GM23248 (cell line): ENCODE data around the gene FARP1. TPM values are rescaled to one million over a fixed set of nuclear protein-coding genes. Genes with fewer than 3 reads are reported as not detected.
"Not testable (repeated sequence)": the region's sequence is repeated elsewhere in the genome, so short reads cannot be mapped to it uniquely, and the experiment has no call there.

Experiments
- DNase-seq: peaks from one replicate; pipeline ENCODE4 v3.0.0-alpha.2; 2015
- H2AFZ ChIP-seq: fragments of 200-600 bp; sonication (generic); 2 replicates; pipeline ENCODE4 v1.6.1; 2016; ENCODE audit warnings: antibody characterized with exemption
- H3F3A ChIP-seq: fragments of 200-600 bp; sonication (generic); 2 replicates; pipeline ENCODE4 v1.6.1; 2016; ENCODE audit warnings: mild to moderate bottlenecking, antibody characterized with exemption, mixed run types; ENCODE audit not compliant: insufficient read depth
- H3K27ac ChIP-seq: fragments of 200-600 bp; sonication (generic); 2 replicates; pipeline ENCODE4 v1.5.1; 2016; ENCODE audit warnings: mild to moderate bottlenecking
- H3K27me3 ChIP-seq: fragments of 200-600 bp; sonication (generic); replicated peaks from 2 replicates; pipeline ENCODE4 v1.6.1; 2016; ENCODE audit warnings: mild to moderate bottlenecking; ENCODE audit not compliant: insufficient read depth
- H3K36me3 ChIP-seq: fragments of 200-600 bp; sonication (generic); 2 replicates; pipeline ENCODE4 v1.6.1; 2016; ENCODE audit warnings: low read depth, mild to moderate bottlenecking
- H3K4me1 ChIP-seq: fragments of 200-600 bp; sonication (generic); 2 replicates; pipeline ENCODE4 v1.6.1; 2016; ENCODE audit warnings: mild to moderate bottlenecking; ENCODE audit not compliant: insufficient read depth
- H3K4me2 ChIP-seq: fragments of 200-600 bp; sonication (generic); one replicate; pipeline ENCODE4 v1.6.1; 2016; ENCODE audit warnings: mild to moderate bottlenecking; ENCODE audit not compliant: unreplicated experiment
- H3K4me3 ChIP-seq: fragments of 200-600 bp; sonication (generic); 2 replicates; pipeline ENCODE4 v1.5.1; 2016; ENCODE audit warnings: mild to moderate bottlenecking
- H3K79me2 ChIP-seq: fragments of 200-600 bp; sonication (generic); 2 replicates; pipeline ENCODE4 v1.6.1; 2016; ENCODE audit warnings: mild to moderate bottlenecking; ENCODE audit not compliant: insufficient read depth
- H3K9ac ChIP-seq: fragments of 200-600 bp; sonication (generic); 2 replicates; pipeline ENCODE4 v1.6.1; 2016; ENCODE audit warnings: mild to moderate bottlenecking
- H3K9me2 ChIP-seq: fragments of 200-600 bp; sonication (generic); 2 replicates; pipeline ENCODE4 v1.6.1; 2016; ENCODE audit warnings: mixed run types, mild to moderate bottlenecking, moderate library complexity; ENCODE audit not compliant: insufficient read depth
- H3K9me3 ChIP-seq: fragments of 200-600 bp; sonication (generic); one replicate; pipeline ENCODE4 v1.6.1; 2017; ENCODE audit warnings: low read depth
- H4K20me1 ChIP-seq: fragments of 200-600 bp; sonication (generic); 2 replicates; pipeline ENCODE4 v1.6.0; 2016; ENCODE audit not compliant: insufficient read depth
- EZH2 ChIP-seq: fragments of 200-600 bp; sonication (generic); IDR thresholded peaks from 2 replicates; pipeline ENCODE4 v1.6.1; 2018; ENCODE audit warnings: antibody characterized with exemption, mild to moderate bottlenecking; ENCODE audit not compliant: insufficient read depth, poor library complexity, severe bottlenecking
- EZH2phosphoT487 ChIP-seq: fragments of 200-600 bp; sonication (generic); IDR thresholded peaks from 2 replicates; pipeline ENCODE4 v1.6.1; 2018; ENCODE audit warnings: antibody characterized with exemption, moderate library complexity, mild to moderate bottlenecking, low read depth; ENCODE audit not compliant: insufficient read depth
- WGBS, 2 experiments: methylation state at CpG; one replicate each; pipeline ENCODE4 v1.1.6; 2015 to 2017; ENCODE audit warnings: low lambda C conversion rate in 2 of 2, low coverage in 1 of 2; ENCODE audit errors: missing lambda C conversion rate in 2 of 2; 5-methylcytosine and 5-hydroxymethylcytosine counted together
- in situ Hi-C: fragments of 300-500 bp; cut with MboI; formaldehyde crosslinking; loops from 2 replicates; pipeline ENCODE4 v1.15.0; 2020
- polyA plus RNA-seq: library from polyadenylated mRNA; unstranded; fragments of >200 nt; fragmentation: Nextera tagmentation; extraction: Ambion mirVana; gene quantifications from 2 replicates; pipeline ENCODE4 v1.2.1, GENCODE V29; 2016
- total RNA-seq: library from RNA; depleted of rRNA; stranded (reverse); fragments of >200 nt; shearing (Covaris generic); gene quantifications from 2 replicates; pipeline ENCODE4 v1.2.3, GENCODE V29; 2014

Gene FARP1
- total and polyA plus RNA-seq, 2 experiments from 2014 or later: 53.7 to 56.6 TPM

DNA sequence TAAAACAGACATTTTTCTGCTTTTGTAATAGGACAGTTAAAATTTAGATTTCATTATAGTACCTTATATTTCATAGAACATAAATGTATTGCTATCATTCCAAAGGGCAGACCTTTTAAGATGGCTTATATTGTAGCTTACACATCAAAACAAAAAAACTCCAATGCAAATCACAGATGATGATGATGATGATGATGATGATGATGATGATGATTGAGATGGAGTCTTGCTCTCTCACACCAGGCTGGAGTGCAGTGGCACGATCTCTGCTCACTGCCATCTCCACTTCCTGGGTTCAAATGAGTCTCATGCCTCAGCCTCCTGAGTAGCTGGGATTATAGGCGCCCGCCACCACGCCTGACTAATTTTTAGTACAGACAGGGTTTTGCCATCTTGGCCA is 224.1 kb downstream of the FARP1 start:
- H4K20me1 ChIP-seq: no peaks in the 10 kb centered on the region
- no peak for DNase-seq
- H3K9ac ChIP-seq: no peak overlapping the region
- H3K4me3 ChIP-seq: no peak overlapping the region
- H3K27me3 ChIP-seq: no peaks in the 10 kb centered on the region
- H3K9me3 ChIP-seq: no peaks in the 10 kb centered on the region
- H3K36me3 ChIP-seq: no peaks in the 10 kb centered on the region; the same call in 1 of the 2 replicates
- WGBS, 2 experiments: 99 to 100% methylated on average over 4 of the region's 4 CpGs
- no peak overlapping the region for H3K4me2 ChIP-seq
- in situ Hi-C loops: no loop called here
- H3K4me1 ChIP-seq: peaks cover 17% of the 10 kb centered on the region
- TF ChIP-seq EZH2phosphoT487 (no peak), EZH2 (no peak)
- peaks cover 21% of the 10 kb centered on the region for H3K79me2 ChIP-seq
- no peak overlapping the region for H2AFZ ChIP-seq
- peaks cover 17% of the 10 kb centered on the region for H3F3A ChIP-seq
- no peak overlapping the region for H3K27ac ChIP-seq
- no peaks in the 10 kb centered on the region for H3K9me2 ChIP-seq

DNA sequence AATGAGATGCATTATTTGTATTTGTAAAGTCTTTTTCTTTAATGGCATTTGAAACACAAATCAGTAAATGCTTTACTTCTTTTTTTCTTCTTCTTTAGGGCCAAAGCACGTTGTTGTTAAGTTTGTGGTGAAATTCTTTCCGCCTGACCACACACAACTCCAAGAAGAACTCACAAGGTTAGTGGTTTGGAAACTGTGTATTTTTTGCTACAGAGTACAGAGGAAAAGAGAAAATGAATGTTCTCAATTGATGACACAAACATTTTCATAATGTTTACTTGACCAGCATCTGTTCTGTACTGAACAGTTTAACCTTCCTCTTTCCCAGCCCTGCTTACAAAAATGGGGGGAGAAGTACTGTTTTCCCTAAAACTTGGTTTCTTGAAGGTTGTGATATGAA is 225.1 kb downstream of the FARP1 start:
- Histone ChIP-seq H3K27ac (no peak overlapping the region), H4K20me1 (no peaks in the 10 kb centered on the region), H3K27me3 (no peaks in the 10 kb centered on the region), H3K9ac (no peak overlapping the region), H3K9me2 (no peaks in the 10 kb centered on the region), H3K79me2 (peaks cover 17% of the 10 kb centered on the region), H3K4me2 (no peak overlapping the region), H3K36me3 (no peaks in the 10 kb centered on the region; the same call in 1 of the 2 replicates), H3K4me1 (peaks cover 17% of the 10 kb centered on the region), H3F3A (peaks cover 19% of the 10 kb centered on the region), H2AFZ (no peak overlapping the region), H3K9me3 (no peaks in the 10 kb centered on the region), H3K4me3 (no peak overlapping the region)
- DNase-seq: no peak
- 47 to 62% methylated on average over 2 of the region's 2 CpGs for WGBS, 2 experiments
- TF ChIP-seq EZH2phosphoT487 (no peak), EZH2 (no peak)
- in situ Hi-C loops: no loop called here

DNA sequence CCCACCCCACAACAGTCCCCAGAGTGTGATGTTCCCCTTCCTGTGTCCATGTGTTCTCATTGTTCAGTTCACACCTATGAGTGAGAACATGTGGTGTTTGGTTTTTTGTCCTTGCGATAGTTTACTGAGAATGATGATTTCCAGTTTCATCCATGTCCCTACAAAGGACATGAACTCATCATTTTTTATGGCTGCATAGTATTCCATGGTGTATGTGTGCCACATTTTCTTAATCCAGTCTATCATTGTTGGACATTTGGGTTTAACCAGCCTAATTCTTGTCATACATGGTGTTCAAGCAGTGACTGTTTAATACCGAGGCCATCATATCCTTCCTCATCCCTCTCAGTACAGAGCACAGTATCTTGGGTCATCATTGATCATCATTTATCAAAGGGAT is 226.6 kb downstream of the FARP1 start:
- Histone ChIP-seq H3K79me2 (peaks cover 14% of the 10 kb centered on the region), H3K4me1 (peaks cover 17% of the 10 kb centered on the region), H3F3A (peaks cover 19% of the 10 kb centered on the region)
- H3K27me3 ChIP-seq, H3K27ac ChIP-seq, DNase-seq, H3K4me3 ChIP-seq, H3K4me2 ChIP-seq, H3K9me2 ChIP-seq, H3K36me3 ChIP-seq, H3K9me3 ChIP-seq, H4K20me1 ChIP-seq, H2AFZ ChIP-seq, H3K9ac ChIP-seq, in situ Hi-C loops: not testable (repeated sequence)
- WGBS, 2 experiments: 95 to 100% methylated on average over 1 to 2 of the region's 2 CpGs

DNA sequence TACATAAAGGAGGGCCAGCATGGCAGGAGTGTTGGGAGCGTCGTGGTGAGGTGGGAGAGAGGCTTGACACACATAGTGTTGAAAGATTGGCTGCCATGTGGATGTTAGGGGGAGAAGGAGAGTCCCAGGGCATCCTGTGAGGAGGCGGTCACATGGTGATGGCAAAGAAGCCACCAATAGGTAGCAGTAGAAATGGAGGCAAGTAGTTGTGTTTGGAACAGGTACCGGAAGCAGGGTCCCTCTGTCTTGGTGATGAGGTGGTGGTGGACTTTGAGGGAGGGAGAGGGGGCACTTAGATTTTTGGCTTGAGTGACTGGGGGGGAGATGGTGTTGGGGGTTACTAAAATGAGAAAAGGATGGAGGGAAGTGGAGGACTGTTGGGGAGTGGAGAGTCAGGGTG is 227.4 kb downstream of the FARP1 start:
- TF ChIP-seq EZH2phosphoT487: no peak
- TF ChIP-seq EZH2: no peak
- in situ Hi-C loops: no loop called here

More for the DNA sequence above, 227.4 kb downstream of the FARP1 start:
- WGBS, 2 experiments: 98 to 100% methylated on average over 4 of the region's 4 CpGs
- Histone ChIP-seq H2AFZ (no peak overlapping the region), H3K9me2 (no peaks in the 10 kb centered on the region), H3K4me3 (no peak overlapping the region), H3K36me3 (no peaks in the 10 kb centered on the region; the same call in 1 of the 2 replicates), H4K20me1 (no peaks in the 10 kb centered on the region), H3K79me2 (peaks cover 19% of the 10 kb centered on the region), H3K4me2 (peak overlapping the region; percentile 75), H3K27me3 (no peaks in the 10 kb centered on the region), H3K9me3 (no peaks in the 10 kb centered on the region), H3K9ac (0 out of 2 replicates have a peak overlapping the region, but pooled peaks have one; percentile 49), H3K4me1 (peaks cover 17% of the 10 kb centered on the region), H3F3A (peaks cover 19% of the 10 kb centered on the region), H3K27ac (peak overlapping the region; percentile 67; the same call in 1 of the 2 replicates)
- no peak for DNase-seq
